ENCODE results near the gene RCC1. TPM values are rescaled to one million over a fixed set of nuclear protein-coding genes. Genes with fewer than 3 reads are reported as not detected.

Gene RCC1
- polyA plus RNA-seq, 1 of the 3 experiments (the other 2 are of a cell fraction), result 61.0 TPM

GRCh38 chr1:28537457-28538199 is 31.8 kb downstream of the RCC1 start:
- Histone ChIP-seq H3K4me1 (ENCODE audit: control insufficient read depth in 1 of 2, insufficient read depth in 2 of 2, low read depth in 1 of 2, low read length in 1 of 2) (peaks cover 0 to 14% of the 10 kb centered on the region in 2 experiments; a peak in 1 of 4 replicates), H3F3A (replicated peaks; ENCODE audit: insufficient read depth) (peaks cover 3% of the 10 kb centered on the region), H3K27me3 (ENCODE audit: insufficient read depth) (no peaks in the 10 kb centered on the region), H3K9me2 (no peaks in the 10 kb centered on the region), H3K9ac (no peak overlapping the region), H3K27ac (ENCODE audit: low read depth in 2 of 2, low read length in 1 of 2) (peak overlapping the region in 1 of 2 experiments; percentile 56; a peak in 2 of 4 replicates), H4K20me1 (ENCODE audit: insufficient read depth) (no peaks in the 10 kb centered on the region), H3K4me3 (ENCODE audit: low read depth in 2 of 2, low read length in 1 of 2) (no peak overlapping the region), H3K36me3 (replicated peaks in 1 of 2; ENCODE audit: control insufficient read depth in 1 of 2, insufficient read depth in 2 of 2, low read length in 1 of 2) (peaks cover 0 to 41% of the 10 kb centered on the region in 2 experiments), H3K9me3 (no peaks in the 10 kb centered on the region), H3K4me2 (no peak overlapping the region), H2AFZ (ENCODE audit: low read depth) (no peak overlapping the region), H3K79me2 (ENCODE audit: insufficient read depth) (no peaks in the 10 kb centered on the region)
- ChIA-PET CTCF (interaction anchor here (0.5 to 1.3 kb wide), 5 partner anchors 8 to 281 kb away, joined by 3 to 4 read pairs (median 3); no protein-coding TSS in a partner anchor), POLR2A (interaction anchor here (1.1 to 1.3 kb wide), 2 partner anchors 13 to 44 kb away, joined by 3 to 14 read pairs; no protein-coding TSS in a partner anchor)
- TF ChIP-seq GATA2 (CRISPR knock-in tag; IDR thresholded peaks at IDR 0.05), result peak; percentile 64
- TF ChIP-seq TCF12 (IDR thresholded peaks at IDR 0.05), result no peak
- no peak for TF ChIP-seq USF1 (IDR thresholded peaks at IDR 0.05; ENCODE audit: borderline replicate concordance, low read depth)
- peak in 1 of 2 experiments; percentile 58; a peak in 2 of 4 replicates for TF ChIP-seq EP300 (IDR thresholded peaks at IDR 0.05; ENCODE audit: borderline replicate concordance in 1 of 2, low read depth in 1 of 2, low read length in 1 of 2)
- WGBS (ENCODE audit: low lambda C conversion rate), result 77% methylated on average over 7 of the region's 8 CpGs
- DNase-seq, result peak; percentile 70

GRCh38 chr1:28538286-28538685 is 32.4 kb downstream of the RCC1 start:
- Histone ChIP-seq H3K36me3 (replicated peaks in 1 of 2; ENCODE audit: control insufficient read depth in 1 of 2, insufficient read depth in 2 of 2, low read length in 1 of 2) (peaks cover 0 to 41% of the 10 kb centered on the region in 2 experiments), H2AFZ (ENCODE audit: low read depth) (no peak overlapping the region), H4K20me1 (ENCODE audit: insufficient read depth) (no peaks in the 10 kb centered on the region), H3K79me2 (ENCODE audit: insufficient read depth) (no peaks in the 10 kb centered on the region), H3K9me3 (no peaks in the 10 kb centered on the region), H3K4me3 (ENCODE audit: low read depth in 2 of 2, low read length in 1 of 2) (no peak overlapping the region), H3K27ac (ENCODE audit: low read depth in 2 of 2, low read length in 1 of 2) (peak overlapping the region in 1 of 2 experiments; percentile 56; a peak in 2 of 4 replicates), H3K4me1 (ENCODE audit: control insufficient read depth in 1 of 2, insufficient read depth in 2 of 2, low read depth in 1 of 2, low read length in 1 of 2) (peaks cover 0 to 14% of the 10 kb centered on the region in 2 experiments; a peak in 1 of 4 replicates), H3K4me2 (no peak overlapping the region), H3K27me3 (ENCODE audit: insufficient read depth) (no peaks in the 10 kb centered on the region), H3F3A (replicated peaks; ENCODE audit: insufficient read depth) (peaks cover 3% of the 10 kb centered on the region), H3K9ac (no peak overlapping the region), H3K9me2 (no peaks in the 10 kb centered on the region)
- WGBS (ENCODE audit: low lambda C conversion rate), result 97% methylated on average over 6 of the region's 6 CpGs
- ChIA-PET POLR2A (interaction anchor here (1.1 to 1.3 kb wide), 2 partner anchors 13 to 43 kb away, joined by 3 to 14 read pairs; no protein-coding TSS in a partner anchor), CTCF (interaction anchor here (0.5 to 1.7 kb wide), 4 partner anchors 14 to 282 kb away, joined by 3 to 4 read pairs (median 3); no protein-coding TSS in a partner anchor)
- TF ChIP-seq SMC3 (IDR thresholded peaks at IDR 0.05; ENCODE audit: low read depth, low read length) (no peak), TAF1 (IDR thresholded peaks at IDR 0.05; ENCODE audit: borderline replicate concordance, low read depth, low read length) (no peak), MXI1 (IDR thresholded peaks at IDR 0.05; ENCODE audit: low read depth, low read length) (no peak), SIN3A (IDR thresholded peaks at IDR 0.05; ENCODE audit: borderline replicate concordance, low read depth, low read length) (no peak), PBX3 (IDR thresholded peaks at IDR 0.05) (no peak), CTCF (IDR thresholded peaks at IDR 0.05) (no peak), USF1 (IDR thresholded peaks at IDR 0.05; ENCODE audit: borderline replicate concordance, low read depth) (no peak), CHD2 (IDR thresholded peaks at IDR 0.05; ENCODE audit: low read length, partially characterized antibody) (no peak), REST (IDR thresholded peaks at IDR 0.05; ENCODE audit: low read depth, low read length) (no peak), IRF3 (IDR thresholded peaks at IDR 0.05; ENCODE audit: low read depth, low read length) (no peak)
- no peak for DNase-seq

Measured in SK-N-SH (cell line).